Liver (tissue), 3 donors: ENCODE results near the gene LCN6.

Experiments used
- CTCF ChIP-seq: fragments of 150-350 bp; IDR thresholded peaks from 2 replicates; pipeline ENCODE4 v1.5.1; 2017; ENCODE audit warnings: improper control_type of control experiment, low read depth, low read length; ENCODE audit not compliant: missing input control
- EGR1 ChIP-seq, 2 donors: IDR thresholded peaks; 2 replicates each; pipeline ENCODE4 v1.6.1; 2016 to 2018; ENCODE audit warnings: antibody characterized with exemption in 2 of 2, low read depth in 2 of 2
- GABPA ChIP-seq, 2 donors: IDR thresholded peaks in 1 of 2; conservative IDR thresholded peaks in 1 of 2; 2 replicates each; pipeline ENCODE4 v1.6.1; 2016; ENCODE audit warnings: antibody characterized with exemption in 2 of 2, mild to moderate bottlenecking in 1 of 2, moderate library complexity in 1 of 2
- MAX ChIP-seq: IDR thresholded peaks from 2 replicates; pipeline ENCODE4 v1.6.1; 2016; ENCODE audit warnings: antibody characterized with exemption
- RAD21 ChIP-seq, 2 donors: IDR thresholded peaks; 2 replicates each; pipeline ENCODE4 v1.6.1; 2016; ENCODE audit warnings: antibody characterized with exemption in 2 of 2, mild to moderate bottlenecking in 2 of 2
- SP1 ChIP-seq: IDR thresholded peaks from 2 replicates; pipeline ENCODE4 v1.6.1; 2018; ENCODE audit warnings: antibody characterized with exemption, mild to moderate bottlenecking
- donor health status: healthy.
- donor health status: healthy.

- TF ChIP-seq CTCF (no peak), RAD21 (IDR thresholded peaks at IDR 0.05) (no peak), SP1 (no peak), MAX (no peak), EGR1 (IDR thresholded peaks at IDR 0.05; ENCODE audit: low read depth in 2 of 2) (no peak), GABPA (IDR thresholded peaks at IDR 0.05 in 1 of 2, conservative IDR thresholded peaks at IDR 0.05 in 1 of 2) (no peak)
These were observed 6.3 kb downstream of the LCN6 start for GRCh38 chr9:136741883-136742571.
